GM21619 (cell line): Measurements from ENCODE around the gene ABHD16A.

Experiments
- ATAC-seq: cut with Tn5 transposase; IDR thresholded peaks from one replicate; pipeline ENCODE4 v1.9.1; 2021; ENCODE audit not compliant: unreplicated experiment

ABHD16A gene

GRCh38 chr6:31642798-31643570 is 60.1 kb downstream of the ABHD16A start:
- no peak for ATAC-seq

DNA sequence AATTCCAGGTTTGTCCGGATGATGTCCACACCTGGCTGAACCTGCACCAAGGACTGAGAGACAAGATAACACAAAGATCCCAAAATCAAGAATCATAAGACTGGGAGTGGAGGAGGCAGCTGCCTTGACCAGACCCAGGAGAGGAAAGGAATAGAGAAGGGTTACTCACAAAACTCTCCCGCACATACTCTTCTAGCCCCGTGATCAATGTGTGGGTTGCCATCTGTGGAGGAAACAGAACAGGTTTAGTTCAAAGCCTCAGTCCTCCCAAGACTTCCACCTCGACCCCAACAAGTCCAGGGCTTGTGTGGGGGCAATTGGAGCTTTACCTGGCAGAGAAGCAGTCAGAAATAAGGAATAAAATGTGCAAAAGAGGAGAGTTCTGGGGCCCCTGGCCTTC is 61.8 kb downstream of the ABHD16A start:
- ATAC-seq = no peak

GRCh38 chr6:31640612-31641011 is 62.5 kb downstream of the ABHD16A start:
- ATAC-seq = no peak

- ATAC-seq = no peak
Observed at GRCh38 chr6:31639449-31639861, 63.7 kb downstream of the ABHD16A start.

DNA sequence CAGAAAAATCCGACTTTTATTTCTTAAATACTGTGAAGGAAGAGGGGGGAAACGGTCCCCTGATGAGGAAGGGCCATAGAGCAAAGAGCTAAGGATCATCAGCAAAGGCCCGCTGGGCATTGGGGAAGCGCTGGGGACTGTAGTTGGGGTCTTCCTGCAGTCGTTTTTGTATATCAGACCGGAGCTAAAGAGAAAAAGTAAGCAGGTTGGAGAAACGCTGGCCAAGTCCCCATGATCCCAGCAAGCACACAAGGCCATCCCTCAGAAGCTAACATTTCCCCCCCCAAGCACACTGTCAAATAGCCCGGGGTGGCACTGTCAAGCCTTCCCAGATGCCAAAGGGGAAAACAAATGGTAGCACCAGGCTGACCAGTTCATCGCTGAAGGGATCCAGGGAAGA is 64.1 kb downstream of the ABHD16A start:
- no peak for ATAC-seq
